ENCODE results near the gene PZP.
"Not testable (repeated sequence)": the region's sequence is repeated elsewhere in the genome, so short reads cannot be mapped to it uniquely, and the experiment has no call there.

PZP gene

DNA sequence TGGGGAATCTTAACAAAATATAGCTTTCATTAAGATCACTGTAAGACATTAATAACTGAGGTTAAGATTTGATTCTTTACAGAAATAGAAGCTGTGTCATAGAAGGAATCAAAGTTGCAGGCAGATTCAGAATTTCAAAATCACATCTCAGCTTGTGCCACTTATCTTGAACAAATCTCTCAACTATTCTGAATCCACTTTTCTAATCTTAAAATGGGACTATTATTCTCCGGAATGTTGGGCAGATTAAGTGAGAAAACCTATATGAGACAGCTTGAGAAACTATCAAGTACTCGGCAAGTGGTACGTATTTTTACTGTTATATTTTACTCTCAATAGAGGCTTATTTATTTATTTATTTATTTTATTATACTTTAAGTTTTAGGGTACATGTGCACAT, 28.4 kb downstream of the PZP start:
- no peak for DNase-seq

DNA sequence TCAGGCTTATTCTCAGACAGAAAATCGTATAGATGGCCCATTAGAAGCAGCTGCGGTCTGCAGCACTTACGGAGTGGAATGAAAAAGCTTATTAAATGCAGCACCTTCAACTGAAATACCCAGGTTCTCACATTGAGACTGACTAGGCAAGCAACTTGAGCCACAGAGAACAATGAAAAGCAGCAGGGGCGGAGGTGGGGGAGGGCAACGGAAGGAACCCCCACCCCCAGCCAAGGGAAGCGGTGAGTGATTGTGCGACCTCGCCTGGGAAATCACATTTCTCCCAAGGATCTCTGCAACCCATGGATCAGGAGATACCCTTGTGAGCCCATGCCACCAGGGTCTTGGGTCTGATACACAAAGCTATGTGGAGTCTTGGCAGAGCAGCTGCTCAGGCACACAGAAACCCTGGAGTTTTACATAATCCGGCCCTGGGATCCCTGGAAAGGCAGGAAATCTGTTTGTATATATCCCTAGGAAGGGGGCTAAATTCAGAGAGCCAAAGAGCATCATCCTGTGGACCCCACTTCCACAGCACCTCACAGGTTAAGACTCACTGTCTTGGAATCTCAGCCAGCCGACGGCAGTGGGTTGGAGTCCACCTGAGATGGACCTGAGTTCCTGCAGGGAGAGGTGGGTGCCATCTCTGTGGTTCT, 38.1 kb downstream of the PZP start:
- DNase-seq: no peak

DNA sequence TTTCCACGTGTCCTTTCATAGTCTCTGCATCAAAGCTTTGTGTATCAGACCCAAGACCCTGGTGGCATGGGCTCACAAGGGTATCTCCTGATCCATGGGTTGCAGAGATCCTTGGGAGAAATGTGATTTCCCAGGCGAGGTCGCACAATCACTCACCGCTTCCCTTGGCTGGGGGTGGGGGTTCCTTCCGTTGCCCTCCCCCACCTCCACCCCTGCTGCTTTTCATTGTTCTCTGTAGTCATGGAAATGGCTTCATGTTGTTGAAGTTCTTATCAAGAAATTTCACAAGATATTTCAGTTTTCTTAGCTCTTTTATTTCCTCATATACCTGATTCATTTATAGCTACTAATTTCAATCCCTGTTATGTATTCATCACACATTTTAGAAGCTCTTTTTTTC, 40.9 kb downstream of the PZP start:
- DNase-seq: not testable (repeated sequence)

DNA sequence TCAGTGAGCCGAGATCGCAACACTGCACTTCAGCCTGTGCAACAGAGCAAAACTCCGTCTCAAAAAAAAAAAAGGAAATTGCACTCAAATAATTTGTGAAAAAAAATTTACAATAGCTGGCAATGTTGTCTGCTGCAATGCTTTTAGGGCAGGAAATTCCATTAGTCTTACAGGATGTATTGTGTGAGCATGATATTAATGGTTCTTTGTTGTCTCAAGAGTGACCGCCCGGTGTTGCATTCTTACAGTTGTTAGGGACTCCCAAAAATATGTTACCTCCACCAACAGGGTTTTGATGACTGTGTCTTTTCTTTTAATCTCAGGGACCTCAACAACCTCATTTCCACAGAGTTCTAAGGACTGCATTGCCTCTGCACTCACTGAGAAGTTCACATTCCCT, 44.8 kb downstream of the PZP start:
- no peak for DNase-seq

DNA sequence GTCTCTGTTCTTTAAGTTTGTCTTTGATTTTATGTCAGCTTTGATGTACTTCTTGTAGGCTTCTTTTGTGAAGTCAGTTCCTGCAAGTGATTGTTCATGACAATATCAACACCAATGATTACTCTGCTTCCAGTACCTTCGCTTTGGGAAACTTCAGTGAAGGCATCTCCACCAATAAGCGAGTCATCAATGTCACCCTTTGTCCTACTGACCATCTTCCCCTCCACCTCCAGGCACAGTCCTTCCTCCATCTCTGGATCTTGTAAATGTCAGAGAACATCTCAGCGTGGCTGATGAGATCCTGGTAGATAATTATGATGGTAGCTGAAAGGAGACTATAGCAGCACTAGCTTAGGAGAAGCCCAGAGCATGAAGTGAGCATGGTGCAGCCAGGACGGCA, 52.1 kb downstream of the PZP start:
- no peak for DNase-seq

DNA sequence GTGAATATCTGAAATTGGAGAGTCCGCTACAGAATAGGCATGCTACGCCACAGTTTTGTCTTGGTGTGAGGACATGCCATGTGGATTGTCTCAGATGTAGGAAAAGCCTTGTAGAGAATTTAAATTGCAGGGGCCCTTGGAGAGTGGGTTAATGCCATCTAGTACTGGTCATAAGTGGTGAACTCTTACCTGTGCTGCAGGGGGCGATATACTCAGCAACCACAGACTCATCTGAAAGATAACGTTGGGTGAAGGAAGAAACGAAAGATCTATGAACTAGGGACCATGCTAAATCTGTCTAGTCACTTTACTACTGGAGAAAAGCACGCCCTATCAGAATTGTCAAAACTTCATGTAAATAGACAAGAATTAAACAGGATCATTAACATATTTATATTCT, 58.8 kb downstream of the PZP start:
- no peak for DNase-seq

DNA sequence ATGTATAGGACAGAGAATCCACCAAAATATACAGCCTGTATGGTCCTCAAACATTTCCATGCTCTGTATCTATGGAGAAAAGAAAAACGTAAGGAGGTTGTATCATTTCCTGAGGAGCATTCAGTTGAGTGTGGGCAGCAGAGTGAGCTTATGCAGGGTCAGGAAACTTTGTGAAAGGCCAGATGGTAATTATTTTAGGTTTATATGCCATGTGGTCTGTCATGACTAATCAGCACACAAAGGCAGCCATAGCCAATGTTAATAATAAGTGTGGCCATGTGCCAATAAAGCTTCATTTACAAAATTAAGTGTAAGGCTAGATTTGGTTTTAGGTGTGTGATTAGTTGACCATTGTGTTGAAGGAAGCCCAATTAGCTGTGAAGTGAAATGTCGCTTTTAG, 59.3 kb downstream of the PZP start:
- DNase-seq: no peak

DNA sequence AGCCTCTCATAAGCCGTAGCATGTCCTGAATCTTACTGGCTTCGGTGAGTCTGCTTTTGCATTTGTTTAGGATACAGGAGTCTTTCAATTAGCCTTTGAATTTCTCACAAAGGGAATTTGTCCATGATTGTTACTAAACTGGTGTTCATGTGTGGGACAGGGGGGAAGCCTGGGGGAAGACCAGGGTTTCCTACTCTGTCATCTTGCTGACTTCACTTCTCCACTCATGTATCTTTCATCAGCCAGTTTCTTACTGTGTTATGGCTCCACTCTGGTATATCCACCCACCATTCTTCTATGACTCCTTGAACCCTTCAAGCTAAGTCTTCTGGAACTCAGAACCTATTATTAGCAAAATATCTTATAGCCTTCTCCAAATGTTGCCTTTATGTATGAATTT, 60.7 kb downstream of the PZP start:
- no peak for DNase-seq

DNA sequence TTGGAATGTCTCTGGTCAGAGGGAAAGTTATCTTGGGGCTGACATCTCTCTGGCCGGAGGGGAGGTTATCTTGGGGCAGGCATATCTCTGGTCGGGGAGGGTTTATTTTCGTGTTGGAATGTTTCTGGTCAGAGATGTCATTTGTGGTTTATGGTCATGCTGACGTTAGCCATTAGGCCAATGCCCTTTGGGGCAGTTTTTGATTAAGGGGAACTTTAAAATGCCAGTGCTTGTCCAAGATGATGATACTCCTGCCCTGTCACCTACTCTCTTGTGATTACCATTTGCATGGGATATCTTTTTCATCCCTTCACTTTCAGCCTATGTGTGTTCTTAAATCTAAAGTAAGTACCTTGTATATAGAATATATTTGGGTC, 63.5 kb downstream of the PZP start:
- no peak for DNase-seq

DNA sequence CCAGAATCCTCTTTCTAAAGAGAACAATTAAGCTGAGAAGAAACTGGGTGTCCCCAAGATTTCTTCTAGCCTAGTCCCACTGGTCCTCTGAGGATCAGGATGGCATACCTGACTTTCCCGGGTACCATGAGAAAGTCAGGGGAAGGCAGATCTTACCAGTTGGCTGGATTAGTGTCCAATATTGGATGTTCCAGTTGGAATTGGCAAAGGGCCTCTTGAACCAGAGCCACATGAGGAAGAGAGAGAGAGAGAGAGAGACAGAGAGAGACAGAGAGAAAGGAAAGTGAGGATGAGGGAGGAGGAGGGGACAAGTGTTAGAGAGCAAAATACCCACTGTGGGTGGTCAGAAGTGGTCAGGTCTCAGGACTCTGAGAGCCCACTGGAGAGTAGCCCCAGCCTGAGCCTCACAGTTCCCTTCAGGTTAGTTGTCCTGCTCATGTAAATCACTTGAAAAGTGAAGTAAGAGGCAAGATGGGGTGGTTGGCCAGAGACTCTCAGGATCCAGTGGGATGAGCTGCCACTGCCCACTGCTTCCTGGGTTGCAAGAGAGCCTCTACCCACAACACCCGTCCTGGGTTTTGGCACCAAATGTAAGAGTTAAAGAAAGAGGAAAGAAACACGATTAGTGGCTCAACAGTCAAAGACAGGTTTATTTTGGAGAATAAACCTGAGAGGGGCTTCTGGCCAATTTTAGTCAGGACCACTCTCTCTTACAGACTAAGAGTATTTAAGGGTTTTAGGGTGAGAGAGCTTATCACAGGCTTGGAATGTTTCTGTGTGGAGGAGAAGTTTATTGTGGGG, 64.1 kb downstream of the PZP start:
- DNase-seq: no peak

DNA sequence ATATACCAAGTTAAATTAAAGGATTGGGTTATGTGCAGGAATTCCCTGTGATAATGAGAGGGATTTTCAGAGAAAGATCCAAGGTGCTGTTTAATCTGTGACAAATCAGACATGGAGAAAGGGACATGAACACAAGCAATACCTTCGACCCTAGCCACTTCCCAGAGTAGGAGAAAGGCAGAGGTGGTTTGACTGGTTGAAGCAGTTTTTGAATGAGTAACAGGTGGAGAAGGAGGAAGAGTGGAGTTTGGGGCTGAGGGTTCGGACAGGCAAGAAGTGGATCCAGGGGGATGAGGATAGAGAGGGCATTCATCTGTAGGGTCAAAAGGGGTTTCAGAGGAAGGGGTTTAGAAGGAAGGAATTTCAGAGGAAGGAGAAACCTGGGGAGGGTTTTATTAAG, 65.1 kb downstream of the PZP start:
- no peak for DNase-seq

DNA sequence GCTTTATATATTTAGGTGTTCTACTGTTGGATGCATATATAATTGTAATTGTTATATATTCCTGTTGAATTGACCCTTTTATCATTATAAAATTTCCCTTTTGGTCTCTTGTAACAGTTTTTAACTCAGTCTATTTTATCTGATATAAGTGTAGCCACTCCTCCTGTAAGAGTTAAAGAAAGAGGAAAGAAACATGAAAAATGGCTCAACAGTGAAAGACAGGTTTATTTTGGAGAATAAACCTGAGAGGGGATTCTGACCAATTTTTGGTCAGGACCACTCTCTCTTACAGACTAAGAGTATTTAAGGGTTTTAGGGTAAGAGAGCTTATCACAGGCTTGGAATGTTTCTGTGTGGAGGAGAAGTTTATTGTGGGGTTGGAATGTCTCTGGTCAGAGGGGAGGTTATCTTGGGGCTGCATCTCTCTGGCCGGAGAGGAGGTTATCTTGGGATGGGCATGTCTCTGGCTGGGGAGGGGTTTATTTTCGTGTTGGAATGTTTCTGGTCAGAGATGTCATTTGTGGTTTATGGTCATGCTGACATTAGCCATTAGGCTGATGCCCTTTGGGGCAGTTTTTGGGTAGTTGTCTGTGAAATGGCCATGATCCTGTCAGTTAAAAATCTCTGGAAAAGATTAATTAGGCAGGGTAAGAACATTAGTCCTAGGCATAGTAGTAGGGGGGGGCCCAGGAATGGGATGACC, 68.5 kb downstream of the PZP start:
- DNase-seq: not testable (repeated sequence)

DNA sequence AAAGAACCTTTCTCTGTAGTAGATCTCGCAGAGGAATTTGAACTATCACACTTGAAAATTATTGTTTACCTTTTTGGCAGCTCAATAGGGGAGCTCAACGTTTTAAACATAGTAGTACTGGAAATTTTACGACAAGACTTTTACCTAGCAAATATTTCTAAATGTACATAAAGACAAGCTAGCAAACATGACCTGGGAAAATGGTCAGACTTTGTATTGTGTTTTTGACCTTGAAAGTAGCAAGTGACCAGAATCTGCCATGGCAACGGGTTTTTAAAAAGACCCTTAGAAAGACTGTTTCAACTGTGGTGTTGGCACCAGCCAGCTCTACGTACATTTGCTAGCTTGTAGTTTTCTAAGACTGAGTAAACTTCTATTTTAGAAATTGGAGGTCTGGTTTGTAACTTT, 72.3 kb downstream of the PZP start:
- DNase-seq: no peak

DNA sequence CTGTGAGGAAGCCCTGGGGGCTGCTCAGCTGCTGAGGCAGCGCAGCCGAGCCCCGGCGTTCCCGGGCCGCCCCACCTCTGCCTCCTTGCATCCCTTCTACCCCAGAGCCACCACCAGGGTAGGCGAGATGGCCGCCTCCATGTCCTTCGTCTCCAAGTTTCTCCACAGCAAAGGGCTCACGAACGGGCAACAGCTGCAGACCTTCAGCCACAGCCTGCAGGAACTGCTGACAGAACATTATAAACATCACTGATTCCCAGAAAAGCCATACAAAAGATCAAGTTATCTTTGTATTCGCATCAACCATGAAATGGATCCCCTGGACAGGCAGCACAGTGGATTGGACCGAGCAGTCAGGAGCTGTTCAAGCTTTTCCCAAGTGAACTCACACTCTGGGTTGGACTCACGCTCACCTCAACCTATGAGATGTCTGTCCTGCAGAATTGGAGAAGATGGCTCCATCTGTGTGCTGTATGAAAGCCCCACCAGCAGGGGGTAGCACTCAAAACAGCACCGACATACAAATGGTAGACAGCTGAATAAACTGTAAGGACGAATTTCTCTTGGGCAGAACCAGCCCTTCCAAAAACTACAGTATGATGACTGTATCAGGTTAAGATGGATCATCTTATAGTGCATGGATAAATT, 73.1 kb downstream of the PZP start:
- no peak for DNase-seq

DNA sequence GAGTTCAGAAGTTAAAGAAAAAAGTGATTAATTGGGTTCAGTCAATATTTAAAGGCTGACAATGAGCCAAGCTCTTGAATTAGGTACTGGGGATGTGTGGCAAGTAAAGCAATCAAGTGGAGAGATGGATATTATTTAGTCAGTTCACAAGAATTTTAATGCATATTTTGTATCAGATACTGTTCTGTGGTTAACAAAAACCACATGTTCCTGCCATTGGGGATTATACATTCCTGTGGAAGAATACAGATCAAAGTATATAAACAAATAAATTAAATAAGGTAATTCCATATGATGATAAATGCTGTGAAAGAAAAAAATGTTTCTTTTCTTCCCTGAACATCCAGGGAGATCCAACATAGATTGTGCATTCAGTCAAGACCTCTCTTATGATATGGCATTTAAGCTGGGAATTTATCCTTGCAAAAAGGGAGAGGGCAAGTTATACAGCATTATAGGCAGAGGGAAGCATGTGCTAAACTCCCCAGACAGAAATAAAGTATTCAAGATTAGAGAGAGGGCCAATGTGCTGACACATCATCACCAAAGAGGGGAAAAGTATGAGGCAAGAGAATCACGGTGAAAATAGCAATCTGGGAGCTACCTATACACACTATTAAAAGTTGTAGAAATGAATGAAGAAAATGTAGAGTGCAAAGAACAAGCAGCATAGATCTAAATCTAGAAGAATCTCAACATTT, 74.8 kb downstream of the PZP start:
- no peak for DNase-seq

DNA sequence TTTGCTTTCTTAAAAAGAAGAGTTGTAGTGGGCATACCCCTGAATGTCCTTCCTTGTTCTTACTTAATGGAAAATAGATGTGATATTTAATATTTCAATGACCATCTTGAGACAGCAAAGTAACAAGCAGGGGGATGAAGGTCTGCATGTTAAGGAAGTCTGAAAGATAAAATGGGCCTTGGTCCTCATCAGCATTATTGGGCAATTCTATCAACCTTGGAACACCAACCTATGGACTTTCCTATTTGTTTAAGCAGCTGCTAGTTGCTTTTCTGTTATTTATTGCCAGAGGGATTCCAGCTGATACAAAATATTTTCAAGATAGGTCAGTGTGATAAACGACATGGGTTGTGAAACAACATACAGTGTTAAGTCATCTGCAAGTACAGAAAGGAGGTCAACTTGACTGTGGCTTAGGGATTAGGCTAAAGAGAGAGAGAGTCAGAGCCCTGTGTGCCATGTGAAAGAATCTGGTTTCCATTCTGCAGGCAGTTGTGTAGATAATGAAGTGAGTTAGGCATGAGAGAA, 76.1 kb downstream of the PZP start:
- DNase-seq: no peak

DNA sequence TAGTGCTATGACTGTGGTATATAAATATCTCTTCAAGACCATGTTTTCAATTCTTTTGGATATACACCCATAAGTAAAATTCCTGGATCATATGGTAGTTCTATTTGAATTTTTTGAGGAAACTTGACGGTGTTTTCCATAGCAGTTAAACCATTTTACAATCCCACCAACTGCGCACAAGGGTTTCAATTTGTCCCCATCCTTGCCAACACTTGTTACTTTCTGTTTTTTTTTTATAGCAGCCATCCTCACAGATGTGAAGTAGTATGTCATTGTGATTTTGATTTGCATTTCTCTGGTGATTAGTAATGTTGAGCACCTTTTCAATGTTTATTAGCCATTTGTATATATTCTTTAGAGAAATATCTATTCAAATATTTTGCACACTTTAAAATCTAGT, 78.0 kb downstream of the PZP start:
- no peak for DNase-seq

DNA sequence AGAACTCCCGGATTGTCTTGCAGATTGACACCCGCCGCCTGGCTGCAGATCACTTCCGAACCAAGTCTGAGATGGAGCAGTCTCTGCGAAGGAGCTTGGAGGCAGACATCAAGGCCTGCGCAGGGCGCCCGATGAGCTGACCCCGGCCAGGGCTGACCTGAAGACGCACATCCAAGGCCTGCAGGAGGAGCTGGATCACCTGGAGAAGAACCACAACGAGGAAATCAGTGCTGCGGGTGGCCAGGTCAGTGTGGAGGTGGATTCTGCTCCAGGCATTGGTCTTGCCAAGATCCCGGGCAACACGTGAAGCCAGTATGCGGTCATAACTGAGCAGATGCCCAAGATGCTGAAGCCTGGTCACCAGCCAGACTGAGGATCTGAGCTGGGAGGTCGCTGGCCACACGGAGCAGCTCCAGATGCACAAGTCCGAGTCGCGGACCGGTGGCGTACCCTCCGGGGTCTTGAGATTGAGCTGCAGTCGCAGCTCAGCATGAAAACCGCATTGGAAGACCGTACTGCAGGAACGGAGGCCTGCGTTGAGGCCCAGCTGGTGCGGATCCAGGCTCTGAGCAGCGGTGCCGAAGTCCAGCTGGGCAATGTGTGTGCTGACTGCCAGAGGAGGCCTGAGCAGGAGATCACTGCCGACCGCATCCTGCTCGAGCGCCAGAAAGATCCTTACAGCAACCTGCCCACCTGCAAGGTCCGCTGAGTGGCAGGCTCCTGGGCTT, 80.1 kb downstream of the PZP start:
- no peak for DNase-seq

DNA sequence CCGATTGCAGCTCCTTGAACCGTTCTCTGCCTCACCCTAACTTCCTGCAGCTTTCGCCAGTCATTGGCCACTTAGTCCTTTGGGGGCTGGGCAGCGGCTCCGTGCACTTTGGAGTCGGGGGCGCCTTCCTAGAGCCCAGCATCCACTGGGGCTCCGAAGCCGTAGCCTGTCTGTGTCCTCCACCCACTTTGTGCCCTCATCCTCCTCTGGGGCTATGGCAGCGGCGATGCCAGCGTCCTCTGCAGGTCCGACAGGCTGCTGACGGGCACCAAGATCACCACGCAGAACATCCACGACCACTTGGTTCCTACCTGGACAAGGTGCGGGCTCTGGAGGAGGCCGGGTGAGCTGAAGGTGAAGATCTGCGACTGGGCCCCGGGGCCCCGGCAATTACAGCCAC, 80.7 kb downstream of the PZP start:
- DNase-seq: no peak

DNA sequence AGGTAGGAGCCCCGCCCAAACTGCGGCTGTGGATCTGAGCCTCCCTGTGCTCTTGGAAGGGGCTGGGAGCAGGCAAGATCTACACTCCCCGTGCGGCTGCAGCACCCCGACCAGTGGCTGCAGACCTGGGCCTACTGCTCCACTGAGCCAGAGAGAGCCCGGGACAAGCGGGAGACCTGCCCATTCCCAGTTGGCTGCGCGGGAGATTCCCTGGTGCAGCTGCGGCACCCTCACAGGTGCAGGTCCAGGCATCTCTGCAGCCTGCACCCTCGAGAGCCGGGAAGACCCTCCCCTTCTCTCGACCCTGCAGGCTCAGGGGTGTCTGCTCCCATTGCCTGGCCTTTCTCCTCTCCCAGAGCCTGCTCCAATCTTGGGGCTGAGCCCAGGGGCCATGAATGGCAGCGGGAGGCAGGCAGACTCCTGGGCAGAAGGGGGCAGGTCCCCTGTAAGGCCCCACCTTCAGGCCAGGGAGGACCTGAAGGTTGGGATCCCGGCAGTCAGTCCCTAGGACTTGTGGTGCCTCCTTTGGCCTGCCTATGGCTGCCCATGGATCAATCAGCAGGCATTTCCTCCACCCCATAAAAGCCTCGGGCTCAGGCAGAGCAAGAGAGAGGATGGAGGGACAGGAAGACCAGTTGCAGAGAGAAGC, 83.7 kb downstream of the PZP start:
- DNase-seq: no peak

DNA sequence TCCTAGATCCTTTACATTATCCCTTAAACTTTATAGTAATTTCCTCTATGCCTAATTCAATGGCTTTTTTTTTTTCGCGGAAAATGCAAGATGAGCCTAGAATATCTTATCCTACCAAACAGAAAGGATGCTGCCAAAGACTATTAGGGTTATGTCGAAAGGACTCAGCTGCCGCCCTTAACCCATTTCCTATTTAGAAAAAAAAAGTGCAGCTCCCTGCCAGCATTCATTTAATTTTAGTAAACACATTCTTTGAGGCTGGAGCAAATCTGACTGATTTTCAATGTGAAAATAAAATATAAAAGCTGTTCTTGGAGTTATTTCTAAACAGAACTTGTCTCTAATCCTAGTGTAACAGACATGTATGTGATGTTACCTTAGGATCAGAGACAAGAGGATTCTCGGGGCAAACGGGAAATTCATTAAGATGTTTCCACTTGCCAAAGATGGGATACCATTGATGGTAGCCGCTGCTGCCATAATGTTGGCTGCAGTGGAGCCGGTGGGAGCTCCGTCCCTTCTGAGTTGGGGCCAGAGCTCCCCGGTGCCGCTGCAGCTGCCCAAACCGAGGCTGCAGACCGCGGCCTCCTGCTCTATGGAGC, 84.3 kb downstream of the PZP start:
- no peak for DNase-seq
